HepG2 (cell line): ENCODE measurements around the gene RHOD. TPM values are rescaled to one million over a fixed set of nuclear protein-coding genes. Genes with fewer than 3 reads are reported as not detected.

ENCODE experiments used
- FOXC1 ChIP-seq: sonication (generic); formaldehyde crosslinking; IDR thresholded peaks from 2 replicates; pipeline ENCODE4 v1.8.0; 2022; ENCODE audit warnings: mild to moderate bottlenecking, missing genetic modification reagents, borderline replicate concordance
- HMG20B ChIP-seq: conservative IDR thresholded peaks from 2 replicates; pipeline ENCODE4 v1.6.1; 2016; ENCODE audit warnings: missing genetic modification reagents, missing compliant biosample characterization
- HNF4A ChIP-seq: sonication (generic); formaldehyde crosslinking; IDR thresholded peaks from 2 replicates; pipeline ENCODE4 v1.4.0; 2020; ENCODE audit warnings: missing genetic modification reagents
- ISX ChIP-seq: sonication (generic); formaldehyde crosslinking; conservative IDR thresholded peaks from 2 replicates; pipeline ENCODE4 v1.5.0; 2020; ENCODE audit warnings: missing genetic modification reagents
- KLF13 ChIP-seq: sonication (generic); formaldehyde crosslinking; IDR thresholded peaks from 2 replicates; pipeline ENCODE4 v1.4.0; 2020; ENCODE audit warnings: mild to moderate bottlenecking, missing genetic modification reagents
- KLF15 ChIP-seq: sonication (generic); formaldehyde crosslinking; IDR thresholded peaks from 2 replicates; pipeline ENCODE4 v1.8.1; 2023; ENCODE audit warnings: borderline replicate concordance, mild to moderate bottlenecking, inconsistent platforms, missing genetic modification reagents, mixed read lengths
- MEF2D ChIP-seq: sonication (generic); formaldehyde crosslinking; IDR thresholded peaks from 2 replicates; pipeline ENCODE4 v1.5.1; 2020; ENCODE audit warnings: mild to moderate bottlenecking, missing genetic modification reagents
- PITX1 ChIP-seq: sonication (generic); formaldehyde crosslinking; IDR thresholded peaks from 2 replicates; pipeline ENCODE4 v1.5.1; 2020; ENCODE audit warnings: mild to moderate bottlenecking, missing genetic modification reagents
- POGZ ChIP-seq: sonication (generic); formaldehyde crosslinking; IDR thresholded peaks from 2 replicates; pipeline ENCODE4 v1.4.0; 2020; ENCODE audit warnings: mild to moderate bottlenecking, missing genetic modification reagents
- RBM22 ChIP-seq: fragments of 200-400 bp; formaldehyde crosslinking; optimal IDR thresholded peaks from 2 replicates; pipeline ENCODE3; 2017; ENCODE audit warnings: mild to moderate bottlenecking, low read length, moderate library complexity
- RFXAP ChIP-seq: sonication (generic); formaldehyde crosslinking; IDR thresholded peaks from 2 replicates; pipeline ENCODE4 v1.4.0; 2020; ENCODE audit warnings: missing genetic modification reagents, borderline replicate concordance
- RXRA ChIP-seq: sonication (generic); formaldehyde crosslinking; IDR thresholded peaks from 2 replicates; pipeline ENCODE4 v1.5.1; 2020; ENCODE audit warnings: missing genetic modification reagents
- SKI ChIP-seq: fragments of 450-650 bp; IDR thresholded peaks from one replicate; pipeline ENCODE4 v1.6.1; 2018; ENCODE audit warnings: mild to moderate bottlenecking; ENCODE audit not compliant: partially characterized antibody
- SMAD9 ChIP-seq: sonication (generic); formaldehyde crosslinking; IDR thresholded peaks from 2 replicates; pipeline ENCODE4 v1.5.1; 2020; ENCODE audit warnings: mild to moderate bottlenecking, missing genetic modification reagents
- TP53 ChIP-seq: sonication (generic); formaldehyde crosslinking; conservative IDR thresholded peaks from 2 replicates; pipeline ENCODE4 v1.4.0; 2020; ENCODE audit warnings: missing genetic modification reagents
- ZNF124 ChIP-seq: sonication (generic); formaldehyde crosslinking; IDR thresholded peaks from 2 replicates; pipeline ENCODE4 v1.4.0; 2020; ENCODE audit warnings: missing genetic modification reagents
- ZNF430 ChIP-seq: sonication (generic); formaldehyde crosslinking; IDR thresholded peaks from 2 replicates; pipeline ENCODE4 v1.9.0; 2021; ENCODE audit warnings: mild to moderate bottlenecking, missing genetic modification reagents
- ZNF557 ChIP-seq: sonication (generic); formaldehyde crosslinking; IDR thresholded peaks from 2 replicates; pipeline ENCODE4 v1.4.0; 2020; ENCODE audit warnings: missing genetic modification reagents
- ZNF619 ChIP-seq: sonication (generic); formaldehyde crosslinking; IDR thresholded peaks from 2 replicates; pipeline ENCODE4 v1.4.0; 2020; ENCODE audit warnings: mild to moderate bottlenecking, missing genetic modification reagents
- ZNF672 ChIP-seq: sonication (generic); formaldehyde crosslinking; IDR thresholded peaks from 2 replicates; pipeline ENCODE4 v1.8.1; 2022; ENCODE audit warnings: missing genetic modification reagents
- ZNF839 ChIP-seq: sonication (generic); formaldehyde crosslinking; IDR thresholded peaks from 2 replicates; pipeline ENCODE4 v1.4.0; 2020; ENCODE audit warnings: missing genetic modification reagents, mild to moderate bottlenecking, borderline replicate concordance
- ZNF841 ChIP-seq: sonication (generic); formaldehyde crosslinking; IDR thresholded peaks from 2 replicates; pipeline ENCODE4 v1.8.1; 2023; ENCODE audit warnings: missing genetic modification reagents, borderline replicate concordance
- polyA plus RNA-seq, 8 experiments: library from polyadenylated mRNA; depleted of rRNA in 3 of 8; stranded (reverse) in 7 of 8; unstranded in 1 of 8; fragments of >200 nt; fragmentation: Illumina TruSeq in 4 of 8; extraction: Trizol in 4 of 8; gene quantifications; 2 replicates each; pipeline versions ENCODE4 v1.2.1 to v1.2.3, GENCODE V29; 2011 to 2016; ENCODE audit warnings: low read depth in 4 of 8, missing spikeins in 1 of 8, mixed read lengths in 1 of 8; ENCODE audit not compliant: insufficient read depth in 1 of 8
- total RNA-seq, 5 experiments: library from RNA; depleted of rRNA; stranded (reverse); fragments of >200 nt; fragmentation: Illumina TruSeq; extraction: Trizol; gene quantifications; 2 replicates each; pipeline ENCODE4 v1.2.3, GENCODE V29; 2016; ENCODE audit warnings: low read depth in 1 of 5
- TF ChIP-seq, protein P1 (sequence below): sonication (generic); formaldehyde crosslinking; IDR thresholded peaks from 2 replicates; pipeline ENCODE4 v1.5.0; 2020; ENCODE audit warnings: missing genetic modification reagents
- TF ChIP-seq, protein P2 (sequence below): sonication (generic); formaldehyde crosslinking; IDR thresholded peaks from 2 replicates; pipeline ENCODE4 v1.5.0; 2020; ENCODE audit warnings: missing genetic modification reagents
- TF ChIP-seq, protein P3 (sequence below): sonication (generic); formaldehyde crosslinking; IDR thresholded peaks from 2 replicates; pipeline ENCODE4 v1.5.0; 2020; ENCODE audit warnings: missing genetic modification reagents, mild to moderate bottlenecking, borderline replicate concordance
- TF ChIP-seq, protein P4 (sequence below): sonication (generic); formaldehyde crosslinking; IDR thresholded peaks from 2 replicates; pipeline ENCODE4 v1.8.1; 2023; ENCODE audit warnings: mild to moderate bottlenecking, missing genetic modification reagents
- TF ChIP-seq, protein P5 (sequence below): sonication (generic); formaldehyde crosslinking; IDR thresholded peaks from 2 replicates; pipeline ENCODE4 v1.9.0; 2022; ENCODE audit warnings: low read depth, missing genetic modification reagents
- TF ChIP-seq, protein P6 (sequence below): sonication (generic); formaldehyde crosslinking; IDR thresholded peaks from 2 replicates; pipeline ENCODE4 v1.4.0; 2020; ENCODE audit warnings: missing genetic modification reagents

RHOD gene
- total and polyA plus RNA-seq, 2 of the 13 experiments (the other 11 are each of a cell fraction or from before 2014, with no cell fraction given): 0.27 to 0.98 TPM

DNA sequence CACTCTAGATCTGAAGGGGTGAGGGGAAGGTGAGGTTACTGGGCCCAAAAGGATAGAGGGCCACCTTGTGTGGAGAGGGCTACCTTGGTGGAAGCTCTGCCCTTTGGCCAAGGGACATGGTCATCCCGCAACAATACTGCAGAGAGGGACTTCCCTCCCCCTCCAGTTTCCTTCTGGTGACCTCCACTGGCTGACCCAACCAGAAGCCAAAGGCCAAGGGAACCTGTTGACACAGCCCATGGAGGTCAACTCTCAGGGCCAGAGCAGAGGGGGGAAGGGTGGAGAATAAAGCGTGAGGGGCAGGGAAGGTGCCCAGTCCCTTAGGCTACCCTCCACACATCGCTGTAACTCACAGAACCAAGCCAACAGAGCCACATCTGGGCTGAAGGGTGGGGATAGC is 15.0 kb upstream of the RHOD start (continued):
- no peak for TF ChIP-seq RBM22
- no peak for TF ChIP-seq POGZ (CRISPR knock-in tag)
- no peak for TF ChIP-seq SKI
- TF ChIP-seq RXRA (CRISPR knock-in tag): peak; percentile 78
- TF ChIP-seq HNF4A (CRISPR knock-in tag): peak; percentile 90
- TF ChIP-seq ZNF619 (CRISPR knock-in tag): no peak
- TF ChIP-seq KLF15 (CRISPR knock-in tag): no peak
- TF ChIP-seq, protein P1, sequence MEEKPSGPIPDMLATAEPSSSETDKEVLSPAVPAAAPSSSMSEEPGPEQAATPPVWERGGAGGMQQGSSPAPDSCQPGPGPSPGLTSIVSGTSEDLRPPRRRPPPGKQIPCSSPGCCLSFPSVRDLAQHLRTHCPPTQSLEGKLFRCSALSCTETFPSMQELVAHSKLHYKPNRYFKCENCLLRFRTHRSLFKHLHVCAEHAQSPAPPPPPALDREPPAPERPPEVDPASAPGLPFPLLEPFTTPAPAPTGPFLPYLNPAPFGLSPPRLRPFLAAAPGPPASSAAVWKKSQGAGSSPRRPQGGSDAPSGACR (CRISPR knock-in tag): peak; percentile 55; the same call in 1 of the 2 replicates
- peak; percentile 46; the same call in 1 of the 2 replicates for TF ChIP-seq PITX1
- TF ChIP-seq, protein P2, sequence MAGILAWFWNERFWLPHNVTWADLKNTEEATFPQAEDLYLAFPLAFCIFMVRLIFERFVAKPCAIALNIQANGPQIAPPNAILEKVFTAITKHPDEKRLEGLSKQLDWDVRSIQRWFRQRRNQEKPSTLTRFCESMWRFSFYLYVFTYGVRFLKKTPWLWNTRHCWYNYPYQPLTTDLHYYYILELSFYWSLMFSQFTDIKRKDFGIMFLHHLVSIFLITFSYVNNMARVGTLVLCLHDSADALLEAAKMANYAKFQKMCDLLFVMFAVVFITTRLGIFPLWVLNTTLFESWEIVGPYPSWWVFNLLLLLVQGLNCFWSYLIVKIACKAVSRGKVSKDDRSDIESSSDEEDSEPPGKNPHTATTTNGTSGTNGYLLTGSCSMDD: no peak
- TF ChIP-seq HMG20B (CRISPR knock-in tag): no peak
- TF ChIP-seq RFXAP (CRISPR knock-in tag): no peak
- TF ChIP-seq SMAD9 (CRISPR knock-in tag): no peak
- peak; percentile 37; the same call in 1 of the 2 replicates for TF ChIP-seq ZNF430 (CRISPR knock-in tag)
- no peak for TF ChIP-seq ZNF557 (CRISPR knock-in tag)
- TF ChIP-seq ZNF839: no peak
- no peak for TF ChIP-seq ZNF124 (CRISPR knock-in tag)
- TF ChIP-seq MEF2D (CRISPR knock-in tag): peak; percentile 85; the same call in 1 of the 2 replicates
- TF ChIP-seq TP53: no peak
- TF ChIP-seq, protein P3, sequence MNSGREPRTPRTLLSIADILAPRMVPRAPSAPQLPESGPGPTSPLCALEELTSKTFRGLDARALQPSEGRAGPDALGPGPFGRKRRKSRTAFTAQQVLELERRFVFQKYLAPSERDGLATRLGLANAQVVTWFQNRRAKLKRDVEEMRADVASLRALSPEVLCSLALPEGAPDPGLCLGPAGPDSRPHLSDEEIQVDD (CRISPR knock-in tag): no peak
- no peak for TF ChIP-seq KLF13 (CRISPR knock-in tag)
- TF ChIP-seq FOXC1 (CRISPR knock-in tag): no peak
- TF ChIP-seq ZNF672 (CRISPR knock-in tag): no peak
- TF ChIP-seq, protein P4, sequence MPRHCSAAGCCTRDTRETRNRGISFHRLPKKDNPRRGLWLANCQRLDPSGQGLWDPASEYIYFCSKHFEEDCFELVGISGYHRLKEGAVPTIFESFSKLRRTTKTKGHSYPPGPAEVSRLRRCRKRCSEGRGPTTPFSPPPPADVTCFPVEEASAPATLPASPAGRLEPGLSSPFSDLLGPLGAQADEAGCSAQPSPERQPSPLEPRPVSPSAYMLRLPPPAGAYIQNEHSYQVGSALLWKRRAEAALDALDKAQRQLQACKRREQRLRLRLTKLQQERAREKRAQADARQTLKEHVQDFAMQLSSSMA (CRISPR knock-in tag): no peak
- TF ChIP-seq, protein P5, sequence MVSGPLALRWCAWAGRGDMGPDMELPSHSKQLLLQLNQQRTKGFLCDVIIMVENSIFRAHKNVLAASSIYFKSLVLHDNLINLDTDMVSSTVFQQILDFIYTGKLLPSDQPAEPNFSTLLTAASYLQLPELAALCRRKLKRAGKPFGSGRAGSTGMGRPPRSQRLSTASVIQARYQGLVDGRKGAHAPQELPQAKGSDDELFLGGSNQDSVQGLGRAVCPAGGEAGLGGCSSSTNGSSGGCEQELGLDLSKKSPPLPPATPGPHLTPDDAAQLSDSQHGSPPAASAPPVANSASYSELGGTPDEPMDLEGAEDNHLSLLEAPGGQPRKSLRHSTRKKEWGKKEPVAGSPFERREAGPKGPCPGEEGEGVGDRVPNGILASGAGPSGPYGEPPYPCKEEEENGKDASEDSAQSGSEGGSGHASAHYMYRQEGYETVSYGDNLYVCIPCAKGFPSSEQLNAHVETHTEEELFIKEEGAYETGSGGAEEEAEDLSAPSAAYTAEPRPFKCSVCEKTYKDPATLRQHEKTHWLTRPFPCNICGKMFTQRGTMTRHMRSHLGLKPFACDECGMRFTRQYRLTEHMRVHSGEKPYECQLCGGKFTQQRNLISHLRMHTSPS (CRISPR knock-in tag): peak; percentile 44; the same call in 1 of the 2 replicates
- TF ChIP-seq, protein P6, sequence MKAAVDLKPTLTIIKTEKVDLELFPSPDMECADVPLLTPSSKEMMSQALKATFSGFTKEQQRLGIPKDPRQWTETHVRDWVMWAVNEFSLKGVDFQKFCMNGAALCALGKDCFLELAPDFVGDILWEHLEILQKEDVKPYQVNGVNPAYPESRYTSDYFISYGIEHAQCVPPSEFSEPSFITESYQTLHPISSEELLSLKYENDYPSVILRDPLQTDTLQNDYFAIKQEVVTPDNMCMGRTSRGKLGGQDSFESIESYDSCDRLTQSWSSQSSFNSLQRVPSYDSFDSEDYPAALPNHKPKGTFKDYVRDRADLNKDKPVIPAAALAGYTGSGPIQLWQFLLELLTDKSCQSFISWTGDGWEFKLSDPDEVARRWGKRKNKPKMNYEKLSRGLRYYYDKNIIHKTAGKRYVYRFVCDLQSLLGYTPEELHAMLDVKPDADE (CRISPR knock-in tag): no peak
- no peak for TF ChIP-seq ZNF841 (CRISPR knock-in tag)
- TF ChIP-seq ISX (CRISPR knock-in tag): no peak
